HT1080 (cell line): ENCODE measurements around the gene HIGD1B. TPM values are rescaled to one million over a fixed set of nuclear protein-coding genes. Genes with fewer than 3 reads are reported as not detected.

ENCODE experiments used
- DNase-seq: peaks from one replicate; pipeline ENCODE4 v3.0.0-alpha.2; 2015; ENCODE audit warnings: low read depth
- total RNA-seq: library from RNA; depleted of rRNA; stranded (reverse); fragments of >200 nt; shearing (Covaris generic); gene quantifications from 2 replicates; pipeline ENCODE4 v1.2.3, GENCODE V29; 2014

Gene HIGD1B
- total RNA-seq, 1 experiment from 2014 or later = not detected

- DNase-seq = no peak
Observed at GRCh38 chr17:44832805-44833204, 14.9 kb upstream of the HIGD1B start.

- DNase-seq = no peak
Observed at GRCh38 chr17:44837196-44837595, 10.5 kb upstream of the HIGD1B start.

- DNase-seq = no peak
Observed at GRCh38 chr17:44840274-44840673, 7.4 kb upstream of the HIGD1B start.

GRCh38 chr17:44840936-44841335 lies 6.7 kb upstream of the HIGD1B start:
- DNase-seq = no peak

DNA sequence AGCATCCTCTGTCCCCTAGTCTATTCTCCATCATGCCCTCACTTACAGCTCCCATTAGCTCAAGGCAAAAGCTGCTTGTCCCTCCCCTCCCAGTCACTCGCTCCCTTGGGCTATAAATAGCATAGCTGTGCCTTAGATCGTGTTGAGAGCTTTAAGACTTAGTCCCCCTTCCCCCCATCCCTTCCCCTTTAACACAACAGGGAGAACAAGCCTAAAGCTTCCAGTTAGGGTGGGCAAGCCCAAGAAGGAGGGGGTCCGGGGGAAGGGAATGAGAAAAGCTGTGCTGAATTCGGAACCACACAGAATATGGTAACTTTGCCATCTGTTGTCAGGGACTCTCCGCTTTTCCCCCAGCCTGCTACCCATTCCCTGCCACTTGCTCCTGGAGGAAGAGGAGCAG lies 4.9 kb upstream of the HIGD1B start:
- no peak for DNase-seq

- no peak for DNase-seq
Observed at GRCh38 chr17:44844390-44844830, 3.3 kb upstream of the HIGD1B start.

GRCh38 chr17:44846206-44846605 lies 1.5 kb upstream of the HIGD1B start:
- no peak for DNase-seq

DNA sequence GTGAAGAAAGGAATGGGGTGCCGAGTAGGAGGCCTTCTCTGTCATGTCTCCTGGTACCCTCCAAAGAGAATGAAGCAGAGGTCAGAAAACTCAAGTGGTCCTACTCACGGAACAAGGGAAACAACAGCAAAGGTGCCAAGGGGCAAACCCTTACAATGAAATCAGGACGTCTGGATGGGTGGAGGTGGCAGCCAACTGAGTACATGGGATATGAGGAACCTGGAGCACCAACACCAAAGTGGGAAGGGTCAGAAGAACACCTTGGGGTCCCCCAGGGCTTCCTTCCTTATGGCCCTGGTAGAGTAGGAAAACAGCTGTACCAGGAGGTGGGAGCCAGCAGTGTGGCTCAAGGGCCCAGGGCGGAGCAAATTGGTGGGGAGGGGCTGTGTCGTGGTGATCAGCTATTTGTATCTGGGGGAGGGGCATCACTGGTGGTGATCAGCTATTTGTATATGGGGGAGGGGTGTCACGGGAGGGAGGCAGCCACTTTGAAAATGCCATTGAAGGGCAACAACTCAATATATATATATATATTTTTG lies 643 bp downstream of the HIGD1B start:
- DNase-seq = no peak

DNA sequence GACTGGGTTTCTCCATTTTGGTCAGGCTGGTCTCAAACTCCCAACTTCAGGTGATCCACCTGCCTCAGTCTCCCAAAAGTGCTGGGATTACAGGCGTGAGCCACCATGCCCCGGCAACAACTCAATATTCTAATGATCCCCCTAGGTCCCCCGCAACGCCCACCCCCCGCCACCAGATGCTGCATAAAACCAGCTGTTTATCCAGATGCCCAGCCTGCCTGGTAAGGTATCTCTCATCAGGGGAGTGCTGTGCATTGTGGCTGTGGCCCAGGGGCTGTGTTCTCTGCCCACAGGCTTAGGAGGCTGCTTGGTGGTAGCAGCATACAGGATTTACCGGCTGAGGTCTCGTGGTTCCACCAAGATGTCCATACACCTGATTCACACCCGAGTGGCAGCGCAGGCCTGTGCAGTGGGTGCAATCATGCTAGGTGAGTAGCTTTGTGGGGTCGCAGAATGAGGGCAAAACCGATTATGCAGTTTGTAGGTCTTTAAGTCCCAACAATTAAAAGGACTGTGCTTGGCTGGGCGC lies 1.3 kb downstream of the HIGD1B start:
- DNase-seq = no peak

DNA sequence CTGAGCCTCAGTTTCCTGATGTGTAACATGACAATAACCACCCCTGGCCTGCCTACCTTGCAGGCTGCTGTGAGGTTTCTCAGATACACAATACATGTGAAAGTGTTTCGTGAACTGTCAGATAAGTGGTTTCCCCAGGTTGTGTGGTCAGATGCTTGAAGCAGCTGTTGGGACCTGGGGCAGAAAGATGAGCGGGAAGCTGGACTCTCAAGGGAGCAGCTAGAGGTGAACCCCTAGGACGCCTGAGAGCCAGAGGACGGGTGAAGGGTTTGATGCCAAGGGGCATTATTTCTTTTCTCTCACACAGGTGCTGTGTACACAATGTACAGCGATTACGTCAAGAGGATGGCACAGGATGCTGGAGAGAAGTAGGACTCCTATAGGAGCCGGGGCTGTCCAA lies 2.3 kb downstream of the HIGD1B start:
- DNase-seq = no peak

GRCh38 chr17:44850612-44851011 lies 2.9 kb downstream of the HIGD1B start:
- no peak for DNase-seq

GRCh38 chr17:44854192-44854591 lies 6.5 kb downstream of the HIGD1B start:
- no peak for DNase-seq

DNA sequence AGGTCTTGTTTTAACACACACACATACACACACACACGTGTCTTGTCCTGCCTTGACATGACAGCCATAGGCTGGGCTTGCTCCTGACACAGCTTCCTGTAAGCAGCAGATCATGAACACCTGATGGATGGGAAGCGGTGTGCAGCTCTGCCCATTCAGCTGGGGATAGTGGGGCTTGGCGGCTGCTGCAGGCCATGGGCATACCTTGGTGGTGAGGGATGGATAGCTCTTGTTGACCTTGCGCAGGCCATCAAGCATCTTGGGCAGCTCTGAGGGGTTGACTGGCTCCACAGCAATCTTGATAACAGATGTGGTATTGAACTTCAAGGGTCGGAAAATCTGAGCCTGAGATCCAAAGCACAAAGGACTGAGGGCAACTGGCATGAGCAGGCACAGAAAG lies 12.0 kb downstream of the HIGD1B start:
- no peak for DNase-seq

GRCh38 chr17:44862278-44862914 lies 14.7 kb downstream of the HIGD1B start:
- no peak for DNase-seq

DNA sequence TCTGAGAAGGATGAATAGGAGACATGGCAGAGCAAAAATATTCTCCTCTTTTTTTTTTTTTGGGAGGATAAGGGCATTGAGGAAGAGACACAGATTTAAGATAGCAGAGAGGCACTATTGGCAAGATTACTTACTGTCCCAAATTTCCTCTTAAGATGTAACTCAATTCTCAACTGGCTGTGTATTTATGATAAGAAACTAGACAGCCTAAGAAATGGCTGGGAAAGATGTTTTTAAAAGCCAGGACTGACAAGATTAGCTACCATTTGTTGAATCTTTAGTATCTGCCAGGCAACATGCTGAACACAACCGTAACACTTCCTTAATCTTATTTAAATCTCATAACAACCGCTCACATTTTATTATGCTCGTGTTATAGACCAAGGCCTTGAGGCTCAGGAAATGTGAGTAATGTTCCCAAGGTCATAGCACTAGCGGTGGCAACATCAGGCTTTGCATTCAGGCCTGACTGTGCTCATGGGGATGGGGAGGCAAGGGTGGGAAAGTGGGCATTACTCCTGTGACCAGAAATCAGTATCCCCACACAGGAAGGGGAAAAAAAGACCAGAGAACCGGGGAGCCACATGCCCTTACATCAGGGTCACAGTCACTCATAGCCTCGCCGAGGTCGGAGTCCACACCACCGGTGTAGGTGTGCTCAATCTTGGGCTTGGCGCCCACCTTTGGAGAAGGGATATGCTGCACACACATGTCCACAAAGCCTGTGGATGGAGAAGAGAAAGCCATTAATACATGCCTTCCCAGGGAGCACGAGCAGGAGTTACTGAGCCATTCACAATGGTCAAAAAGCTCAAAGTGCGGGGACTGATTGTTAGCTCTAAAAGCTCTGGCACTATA lies 15.6 kb downstream of the HIGD1B start:
- no peak for DNase-seq

DNA sequence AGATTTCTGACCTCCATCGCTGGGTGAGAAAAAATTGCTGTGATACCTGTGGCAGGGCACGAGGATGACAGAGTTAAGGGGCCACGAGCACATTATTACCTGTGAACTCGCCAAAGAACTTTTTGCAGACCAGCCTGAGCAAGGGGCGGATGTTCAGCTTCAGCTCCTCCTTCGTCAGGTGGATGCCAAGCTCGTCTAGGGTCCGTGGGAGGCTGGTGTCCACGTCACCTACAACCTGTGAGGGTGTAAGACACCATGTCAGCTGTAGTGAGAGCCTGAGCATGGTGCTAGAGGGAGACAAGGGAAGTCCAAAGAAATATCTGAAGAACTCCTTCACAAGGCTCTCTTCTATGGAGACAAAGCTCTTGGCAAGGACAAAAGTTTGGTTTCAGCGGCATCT lies 17.1 kb downstream of the HIGD1B start:
- DNase-seq = no peak

GRCh38 chr17:44865231-44865660 lies 17.6 kb downstream of the HIGD1B start:
- peak; percentile 67 for DNase-seq

- DNase-seq = no peak
Observed at GRCh38 chr17:44865931-44866330, 18.2 kb downstream of the HIGD1B start.

DNA sequence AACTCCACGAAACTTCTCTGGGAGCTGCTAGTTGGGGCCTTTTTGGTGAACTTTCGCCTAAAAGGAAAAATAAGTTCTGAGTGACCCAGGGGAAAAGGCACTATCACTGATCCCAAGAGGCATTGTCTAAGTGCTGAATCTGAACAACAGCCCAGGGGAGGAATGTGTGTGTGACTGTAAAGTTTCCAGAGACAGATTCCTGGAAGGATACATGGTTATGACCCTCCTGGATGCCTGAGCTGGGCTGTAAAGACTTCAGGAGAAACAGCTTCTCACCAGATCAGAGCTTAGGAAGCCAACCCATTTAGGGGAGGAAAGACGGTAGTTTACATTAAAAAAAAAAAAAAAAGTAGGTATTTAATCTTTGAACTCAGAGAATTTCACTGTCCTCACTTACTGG lies 20.2 kb downstream of the HIGD1B start:
- no peak for DNase-seq

GRCh38 chr17:44871556-44871955 lies 23.9 kb downstream of the HIGD1B start:
- no peak for DNase-seq

GRCh38 chr17:44872131-44872768 lies 24.6 kb downstream of the HIGD1B start:
- peak; percentile 17 for DNase-seq

- no peak for DNase-seq
Observed at GRCh38 chr17:44875761-44876160, 28.1 kb downstream of the HIGD1B start.
